CD14-positive monocyte (primary cell): ENCODE data around the gene TP73. TPM values are rescaled to one million over a fixed set of nuclear protein-coding genes. Genes with fewer than 3 reads are reported as not detected.

Source experiments
- DNase-seq, 3 donors: peaks; one replicate each; pipeline ENCODE4 v3.0.0-alpha.2; 2011 to 2022
- H2AFZ ChIP-seq: 2 replicates; pipeline ENCODE4 v1.6.0; 2012; ENCODE audit warnings: mild to moderate bottlenecking, low read depth, low read length, inconsistent platforms; ENCODE audit not compliant: insufficient read depth, poor library complexity, severe bottlenecking
- H3K27ac ChIP-seq, 2 donors: 1 replicate in 1 of 2; 2 replicates in 1 of 2; pipeline ENCODE4 v1.5.1; 2012 to 2013; ENCODE audit warnings: low read length in 2 of 2, control low read depth in 1 of 2, inconsistent platforms in 1 of 2, low read depth in 1 of 2, mild to moderate bottlenecking in 1 of 2
- H3K27me3 ChIP-seq, 2 donors: one replicate each; pipeline versions ENCODE4 v1.6.0 to v1.6.1; 2011 to 2013; ENCODE audit warnings: low read length in 2 of 2; ENCODE audit not compliant: control insufficient read depth in 2 of 2, insufficient read depth in 2 of 2
- H3K36me3 ChIP-seq, 2 donors: replicated peaks in 1 of 2; 1 replicate in 1 of 2; 2 replicates in 1 of 2; pipeline versions ENCODE4 v1.5.1 to v1.6.1; 2012 to 2013; ENCODE audit warnings: low read length in 2 of 2, control low read depth in 1 of 2, inconsistent platforms in 1 of 2, mild to moderate bottlenecking in 1 of 2; ENCODE audit not compliant: insufficient read depth in 2 of 2, control insufficient read depth in 1 of 2
- H3K4me1 ChIP-seq, 2 donors: 1 replicate in 1 of 2; 2 replicates in 1 of 2; pipeline versions ENCODE4 v1.5.1 to v1.6.1; 2012 to 2013; ENCODE audit warnings: low read length in 2 of 2, control low read depth in 1 of 2, inconsistent platforms in 1 of 2, mild to moderate bottlenecking in 1 of 2, moderate library complexity in 1 of 2; ENCODE audit not compliant: insufficient read depth in 2 of 2, control insufficient read depth in 1 of 2
- H3K4me2 ChIP-seq: replicated peaks from 2 replicates; pipeline ENCODE3; 2012; ENCODE audit warnings: low read length, moderate library complexity, mild to moderate bottlenecking; ENCODE audit not compliant: poor library complexity, severe bottlenecking; ENCODE audit errors: extremely low read depth
- H3K4me3 ChIP-seq, 3 experiments: fragments of 200-600 bp in 1 of 3; sonication (generic) in 1 of 3; replicated peaks in 1 of 3; 1 replicate in 2 of 3; 2 replicates in 1 of 3; pipeline ENCODE4 v1.5.1; 2011 to 2013; ENCODE audit warnings: low read length in 3 of 3, mild to moderate bottlenecking in 3 of 3, control low read depth in 2 of 3, low read depth in 2 of 3, inconsistent platforms in 1 of 3, moderate library complexity in 1 of 3
- H3K79me2 ChIP-seq: 2 replicates; pipeline ENCODE4 v1.6.0; 2012; ENCODE audit warnings: mild to moderate bottlenecking, control low read depth, inconsistent platforms, low read length, moderate library complexity; ENCODE audit not compliant: insufficient read depth
- H3K9ac ChIP-seq: 2 replicates; pipeline ENCODE4 v1.6.0; 2017; ENCODE audit warnings: low read length, mild to moderate bottlenecking; ENCODE audit not compliant: insufficient read depth, poor library complexity, severe bottlenecking
- H3K9me3 ChIP-seq, 2 donors: replicated peaks in 1 of 2; 1 replicate in 1 of 2; 2 replicates in 1 of 2; pipeline versions ENCODE4 v1.5.1 to v1.6.1; 2012 to 2013; ENCODE audit warnings: low read length in 2 of 2, control low read depth in 1 of 2; ENCODE audit not compliant: control insufficient read depth in 1 of 2, insufficient read depth in 1 of 2
- H4K20me1 ChIP-seq: 2 replicates; pipeline ENCODE4 v1.6.0; 2012; ENCODE audit warnings: mild to moderate bottlenecking, low read length, control low read depth, moderate library complexity; ENCODE audit not compliant: insufficient read depth
- H3K27ac Mint-ChIP-seq, 7 donors: one replicate each; pipeline ENCODE4 v1.8.0; 2020; ENCODE audit warnings: mild to moderate bottlenecking in 7 of 7, mixed read lengths in 7 of 7, moderate library complexity in 6 of 7, inconsistent platforms in 2 of 7
- H3K27me3 Mint-ChIP-seq, 3 donors: one replicate each; pipeline ENCODE4 v1.8.0; 2021 to 2022; ENCODE audit warnings: low read depth in 3 of 3, mild to moderate bottlenecking in 3 of 3, mixed read lengths in 3 of 3, moderate library complexity in 3 of 3, inconsistent platforms in 1 of 3
- H3K36me3 Mint-ChIP-seq, 2 donors: one replicate each; pipeline ENCODE4 v1.8.0; 2020; ENCODE audit warnings: mixed read lengths in 2 of 2, inconsistent platforms in 1 of 2, mild to moderate bottlenecking in 1 of 2
- H3K4me1 Mint-ChIP-seq: one replicate; pipeline ENCODE4 v1.8.0; 2020; ENCODE audit warnings: mild to moderate bottlenecking, mixed read lengths
- H3K4me3 Mint-ChIP-seq, 2 donors: one replicate each; pipeline ENCODE4 v1.8.0; 2020; ENCODE audit warnings: mild to moderate bottlenecking in 2 of 2, mixed read lengths in 2 of 2, moderate library complexity in 1 of 2
- H3K9me3 Mint-ChIP-seq, 7 donors: one replicate each; pipeline ENCODE4 v1.8.0; 2020 to 2022; ENCODE audit warnings: mixed read lengths in 7 of 7, mild to moderate bottlenecking in 6 of 7, moderate library complexity in 6 of 7, inconsistent platforms in 2 of 7
- CTCF ChIP-seq: fragments of 200-600 bp; IDR thresholded peaks from one replicate; pipeline ENCODE4 v1.8.0; 2022; ENCODE audit warnings: antibody characterized with exemption, mild to moderate bottlenecking
- WGBS: methylation state at CpG from one replicate; pipeline ENCODE4 v1.1.5; 2013; ENCODE audit warnings: missing lambda C conversion rate; ENCODE audit not compliant: insufficient coverage; 5-methylcytosine and 5-hydroxymethylcytosine counted together
- intact Hi-C, 2 donors: fragments of 100-400 bp; cut with micrococcal nuclease; formaldehyde crosslinking; loops; one replicate each; pipeline versions ENCODE4 v1.15.0 to v1.15.1; 2023
- polyA plus RNA-seq, 3 donors: library from polyadenylated mRNA; depleted of rRNA in 1 of 3; unstranded in 2 of 3; stranded (reverse) in 1 of 3; fragments of 300-500 nt in 2 of 3; fragments of >200 nt in 1 of 3; fragmentation: Illumina TruSeq in 2 of 3; gene quantifications; 1 replicate in 2 of 3; 2 replicates in 1 of 3; pipeline ENCODE4 v1.2.3, GENCODE V29; 2012 to 2021

The TP73 gene
- polyA plus RNA-seq, 3 donors: 0.21 to 0.42 TPM; not detected in 1

GRCh38 chr1:3700631-3701030, 48.3 kb downstream of the TP73 start:
- no peaks in the 10 kb centered on the region for H3K36me3 ChIP-seq
- Mint-ChIP-seq H3K4me1 (peaks cover 8% of the 10 kb centered on the region), H3K9me3 (peaks cover 0 to 1% (median 0%) of the 10 kb centered on the region in 7 donors), H3K4me3 (no peak overlapping the region), H3K27ac (no peak overlapping the region), H3K27me3 (peaks cover 12 to 24% (median 22%) of the 10 kb centered on the region in 3 donors), H3K36me3 (no peaks in the 10 kb centered on the region)
- H3K27me3 ChIP-seq: peaks cover 0 to 6% of the 10 kb centered on the region in 2 donors
- peaks cover 0 to 5% of the 10 kb centered on the region in 2 donors for H3K4me1 ChIP-seq
- WGBS: 95% methylated on average over 6 of the region's 10 CpGs
- no peak for DNase-seq
- intact Hi-C loops: no loop called here
- H3K4me3 ChIP-seq: no peak overlapping the region
- H2AFZ ChIP-seq: no peak overlapping the region
- no peaks in the 10 kb centered on the region for H3K79me2 ChIP-seq
- no peak overlapping the region for H3K9ac ChIP-seq
- H3K9me3 ChIP-seq: no peaks in the 10 kb centered on the region
- H4K20me1 ChIP-seq: no peaks in the 10 kb centered on the region
- TF ChIP-seq CTCF: no peak
- no peak overlapping the region for H3K27ac ChIP-seq
- H3K4me2 ChIP-seq: no peak overlapping the region

- TF ChIP-seq CTCF: no peak
- no peak overlapping the region for H2AFZ ChIP-seq
- H3K36me3 ChIP-seq: no peaks in the 10 kb centered on the region
- no peak overlapping the region for H3K4me3 ChIP-seq
- H3K9me3 ChIP-seq: no peaks in the 10 kb centered on the region
- H3K4me3 Mint-ChIP-seq: no peak overlapping the region
- peaks cover 0 to 6% of the 10 kb centered on the region in 2 donors for H3K27me3 ChIP-seq
- H3K4me2 ChIP-seq: no peak overlapping the region
- no peaks in the 10 kb centered on the region for H3K4me1 ChIP-seq
- WGBS: 91% methylated on average over 17 of the region's 19 CpGs
- H3K79me2 ChIP-seq: no peaks in the 10 kb centered on the region
- H3K4me1 Mint-ChIP-seq: peaks cover 4% of the 10 kb centered on the region
- H3K27me3 Mint-ChIP-seq: peaks cover 8 to 29% (median 17%) of the 10 kb centered on the region in 3 donors
- H3K9me3 Mint-ChIP-seq: peaks cover 0 to 1% (median 0%) of the 10 kb centered on the region in 7 donors
- DNase-seq: no peak
- no peak overlapping the region for H3K27ac ChIP-seq
- intact Hi-C loops: no loop called here
- no peaks in the 10 kb centered on the region for H3K36me3 Mint-ChIP-seq
- H3K27ac Mint-ChIP-seq: no peak overlapping the region
- no peak overlapping the region for H3K9ac ChIP-seq
- H4K20me1 ChIP-seq: no peaks in the 10 kb centered on the region
These were observed 50.2 kb downstream of the TP73 start for GRCh38 chr1:3702528-3702927.
